ENCODE data around the gene LMAN2L.
A peak's percentile ranks its signal among the peaks of the same experiment; 100 is the strongest.

Gene LMAN2L

GRCh38 chr2:96760036-96760985 is 20.4 kb upstream of the LMAN2L start, which contains the start of gene CNNM4:
Gene CNNM4 (plus strand): TSS chr2:96760902. CDS start chr2:96761000, 98 bp downstream.
- DNase-seq: peak; percentile 95

- DNase-seq: no peak
Measured at GRCh38 chr2:96759548-96759947, 19.7 kb upstream of the LMAN2L start.

- no peak for DNase-seq
Measured at GRCh38 chr2:96758987-96759386, 19.1 kb upstream of the LMAN2L start.

GRCh38 chr2:96757477-96757860 is 17.6 kb upstream of the LMAN2L start:
- DNase-seq: no peak

GRCh38 chr2:96756788-96757476 is 17.1 kb upstream of the LMAN2L start:
- no peak for DNase-seq

- DNase-seq: no peak
Measured at GRCh38 chr2:96754317-96754716, 14.5 kb upstream of the LMAN2L start.

- DNase-seq: no peak
Measured at GRCh38 chr2:96753661-96754282, 13.9 kb upstream of the LMAN2L start.

- DNase-seq: no peak
Measured at GRCh38 chr2:96751800-96752199, 11.9 kb upstream of the LMAN2L start.

GRCh38 chr2:96747061-96747617 is 7.3 kb upstream of the LMAN2L start:
- DNase-seq: no peak

- no peak for DNase-seq
Measured at GRCh38 chr2:96739076-96739632, 710 bp downstream of the LMAN2L start.

- no peak for DNase-seq
Measured at GRCh38 chr2:96737831-96738230, 2.0 kb downstream of the LMAN2L start.

GRCh38 chr2:96737251-96737650 is 2.6 kb downstream of the LMAN2L start:
- no peak for DNase-seq

GRCh38 chr2:96734880-96735583 is 4.8 kb downstream of the LMAN2L start:
- DNase-seq: no peak

GRCh38 chr2:96733931-96734330 is 5.9 kb downstream of the LMAN2L start:
- DNase-seq: no peak

GRCh38 chr2:96730212-96730611 is 9.7 kb downstream of the LMAN2L start:
- no peak for DNase-seq

- DNase-seq: no peak
Measured at GRCh38 chr2:96729748-96730147, 10.1 kb downstream of the LMAN2L start.

GRCh38 chr2:96727431-96727830 is 12.4 kb downstream of the LMAN2L start:
- no peak for DNase-seq

GRCh38 chr2:96726131-96726530 is 13.7 kb downstream of the LMAN2L start:
- no peak for DNase-seq

- no peak for DNase-seq
Measured at GRCh38 chr2:96716388-96716787, 23.5 kb downstream of the LMAN2L start.

GRCh38 chr2:96715658-96716057 is 24.2 kb downstream of the LMAN2L start:
- no peak for DNase-seq

GRCh38 chr2:96710985-96711384 is 28.9 kb downstream of the LMAN2L start:
- DNase-seq: no peak
